Thoracic aorta (tissue), 2 donors: Measurements from ENCODE around the gene PSMG1. TPM values are rescaled to one million over a fixed set of nuclear protein-coding genes. Genes with fewer than 3 reads are reported as not detected.
A peak's percentile ranks its signal among the peaks of the same experiment; 100 is the strongest.
"Not testable (repeated sequence)": the region's sequence is repeated elsewhere in the genome, so short reads cannot be mapped to it uniquely, and the experiment has no call there.

Experiments
- ATAC-seq: fragments of 150-250 bp; one replicate; pipeline ENCODE4 v1.8.0; 2017; ENCODE audit warnings: low read depth; ENCODE audit not compliant: insufficient number of reproducible peaks, low FRiP score
- DNase-seq: peaks from one replicate; pipeline ENCODE4 v3.0.0-alpha.2; 2020; ENCODE audit warnings: low spot score
- H3K27ac ChIP-seq, 2 donors: fragments of 200-600 bp; sonication (generic); 1 replicate in 1 of 2; 2 replicates in 1 of 2; pipeline ENCODE4 v1.5.1; 2016; ENCODE audit warnings: mild to moderate bottlenecking in 2 of 2, moderate library complexity in 2 of 2
- H3K27me3 ChIP-seq: fragments of 200-600 bp; sonication (generic); replicated peaks from 2 replicates; pipeline ENCODE4 v1.6.0; 2016; ENCODE audit warnings: mild to moderate bottlenecking; ENCODE audit not compliant: insufficient read depth
- H3K36me3 ChIP-seq: fragments of 200-600 bp; sonication (generic); one replicate; pipeline ENCODE4 v1.5.1; 2016
- H3K4me1 ChIP-seq, 2 donors: fragments of 200-600 bp; sonication (generic); 1 replicate in 1 of 2; 2 replicates in 1 of 2; pipeline versions ENCODE4 v1.5.1 to v1.6.0; 2016; ENCODE audit warnings: low read depth in 2 of 2, mild to moderate bottlenecking in 1 of 2; ENCODE audit not compliant: control insufficient read depth in 1 of 2
- H3K4me3 ChIP-seq: fragments of 200-600 bp; sonication (generic); 2 replicates; pipeline ENCODE4 v1.5.1; 2016; ENCODE audit warnings: mild to moderate bottlenecking
- H3K9me3 ChIP-seq: fragments of 200-600 bp; sonication (generic); 2 replicates; pipeline ENCODE4 v1.5.1; 2016
- CTCF ChIP-seq: fragments of 200-600 bp; sonication (generic); IDR thresholded peaks from one replicate; pipeline ENCODE4 v1.5.1; 2019; ENCODE audit warnings: antibody characterized with exemption
- total RNA-seq, 2 donors: library from RNA; depleted of rRNA; stranded (reverse); fragments of >200 nt; gene quantifications; one replicate each; pipeline versions ENCODE4 v1.1.0 to v1.2.3, GENCODE V29; 2016

Gene PSMG1
- total RNA-seq, 2 donors from 2014 or later: 14.8 to 17.6 TPM

GRCh38 chr21:39137248-39138178, 45.7 kb downstream of the PSMG1 start:
- DNase-seq: no peak
- TF ChIP-seq CTCF: no peak
- peak overlapping the region in 1 of 2 donors; percentile 2 for H3K27ac ChIP-seq

GRCh38 chr21:39136711-39137110, 46.5 kb downstream of the PSMG1 start:
- Histone ChIP-seq H3K27me3 (no peaks in the 10 kb centered on the region), H3K27ac (no peak overlapping the region), H3K4me1 (peaks cover 0 to 13% of the 10 kb centered on the region in 2 donors), H3K9me3 (no peaks in the 10 kb centered on the region), H3K36me3 (no peaks in the 10 kb centered on the region), H3K4me3 (no peak overlapping the region)
- TF ChIP-seq CTCF: no peak
- DNase-seq: no peak
- peak; percentile 26 for ATAC-seq

More at GRCh38 chr21:39137248-39138178, 45.7 kb downstream of the PSMG1 start:
- ATAC-seq: no peak
- H3K4me3 ChIP-seq: no peak overlapping the region
- H3K9me3 ChIP-seq: no peaks in the 10 kb centered on the region
- H3K27me3 ChIP-seq: no peaks in the 10 kb centered on the region
- H3K4me1 ChIP-seq: peaks cover 0 to 13% of the 10 kb centered on the region in 2 donors
- H3K36me3 ChIP-seq: no peaks in the 10 kb centered on the region

- not testable (repeated sequence) for DNase-seq, H3K27ac ChIP-seq, H3K9me3 ChIP-seq, H3K4me3 ChIP-seq, ATAC-seq, H3K36me3 ChIP-seq, H3K27me3 ChIP-seq
- peaks cover 0 to 13% of the 10 kb centered on the region in 2 donors for H3K4me1 ChIP-seq
- peak; percentile 30 for TF ChIP-seq CTCF
Measured at GRCh38 chr21:39136138-39136537, 47.1 kb downstream of the PSMG1 start.

- no peaks in the 10 kb centered on the region for H3K9me3 ChIP-seq
- H3K4me1 ChIP-seq: peaks cover 0 to 13% of the 10 kb centered on the region in 2 donors
- no peak overlapping the region for H3K4me3 ChIP-seq
- no peak overlapping the region for H3K27ac ChIP-seq
- no peaks in the 10 kb centered on the region for H3K27me3 ChIP-seq
- TF ChIP-seq CTCF: no peak
- DNase-seq (no peak), ATAC-seq (no peak)
- H3K36me3 ChIP-seq: no peaks in the 10 kb centered on the region
Measured at GRCh38 chr21:39134288-39134810, 48.9 kb downstream of the PSMG1 start.

GRCh38 chr21:39132248-39132647, 51.0 kb downstream of the PSMG1 start:
- Histone ChIP-seq H3K9me3 (no peaks in the 10 kb centered on the region), H3K36me3 (no peaks in the 10 kb centered on the region), H3K4me1 (peaks cover 0 to 5% of the 10 kb centered on the region in 2 donors), H3K4me3 (no peak overlapping the region), H3K27me3 (no peaks in the 10 kb centered on the region), H3K27ac (no peak overlapping the region)
- no peak for TF ChIP-seq CTCF
- DNase-seq: no peak
- ATAC-seq: no peak
